ENCODE measurements around the gene FFAR2.

Gene FFAR2

DNA sequence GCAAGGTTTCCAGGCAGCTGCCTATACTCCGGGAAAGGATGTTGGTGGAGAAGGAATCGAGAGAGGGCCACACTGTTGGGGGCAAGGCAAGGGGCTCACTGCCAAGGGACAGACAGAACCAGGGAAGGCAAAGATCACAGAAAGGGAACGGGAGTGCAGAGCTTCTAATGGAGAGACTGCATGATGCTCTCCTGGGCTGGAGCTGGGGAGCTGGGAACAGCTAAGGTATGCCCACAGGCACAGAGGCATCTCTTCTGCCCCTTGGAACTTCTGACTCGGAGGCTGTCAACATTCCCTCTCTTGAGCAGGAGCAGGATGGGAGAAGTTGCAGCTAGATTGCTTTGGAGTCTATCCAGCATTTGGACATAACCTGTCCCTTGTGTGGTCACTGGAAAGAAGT is 22.4 kb upstream of the FFAR2 start:
- no peak for DNase-seq (ENCODE audit: low spot score)

DNA sequence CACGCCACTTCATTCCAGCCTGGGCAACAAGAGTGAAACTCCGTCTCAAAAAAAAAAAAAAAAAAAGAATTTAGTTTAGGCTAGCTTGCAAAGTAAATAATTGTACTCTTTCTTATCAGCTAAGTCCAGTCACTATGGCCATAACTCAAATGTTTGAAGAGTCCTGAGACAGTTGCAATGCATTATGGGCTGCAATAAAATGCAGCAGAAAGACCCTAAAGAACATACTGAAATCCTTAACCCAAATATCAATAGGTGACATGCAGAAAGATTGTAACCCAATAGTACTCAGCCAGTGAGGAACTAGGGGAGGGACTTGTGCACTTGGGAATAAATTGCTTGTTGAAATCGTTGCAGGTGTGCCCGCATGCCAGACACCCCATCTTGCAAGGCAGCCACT is 20.9 kb upstream of the FFAR2 start:
- DNase-seq (ENCODE audit: low spot score): no peak

DNA sequence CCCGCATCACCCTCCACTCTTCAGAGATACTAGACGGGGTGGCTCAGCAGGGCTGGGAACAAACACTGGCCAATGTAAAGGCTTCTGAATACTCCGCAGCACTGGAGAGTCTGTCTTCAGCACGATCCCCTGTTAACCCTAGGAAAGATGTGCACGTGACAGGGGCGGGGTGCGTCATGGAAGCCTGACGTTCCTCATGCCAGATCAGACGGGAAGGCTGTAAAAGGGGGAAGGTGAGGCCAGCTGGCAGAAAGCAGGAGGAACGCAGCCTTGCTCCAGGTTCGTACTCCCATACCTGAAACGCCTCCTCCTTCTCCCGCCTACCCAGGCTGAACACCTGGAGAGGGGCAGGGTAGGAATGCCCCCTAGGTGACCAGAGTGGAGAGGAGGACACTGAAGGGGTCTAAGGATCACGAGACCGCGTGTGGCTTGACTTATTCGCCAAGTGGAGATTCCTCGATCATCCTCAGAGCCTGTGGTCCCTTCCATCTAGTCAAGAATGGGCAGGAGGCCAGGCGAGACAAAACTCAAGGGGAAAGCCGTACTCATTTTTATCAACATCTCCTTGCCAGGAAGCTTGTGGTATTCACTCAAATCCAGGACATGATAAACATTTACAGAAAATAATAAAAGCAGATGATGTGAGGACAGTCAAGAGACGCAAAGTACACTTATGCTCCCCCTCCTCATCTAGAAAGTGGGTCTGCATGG is 18.2 kb upstream of the FFAR2 start:
- DNase-seq (ENCODE audit: low spot score): no peak

DNA sequence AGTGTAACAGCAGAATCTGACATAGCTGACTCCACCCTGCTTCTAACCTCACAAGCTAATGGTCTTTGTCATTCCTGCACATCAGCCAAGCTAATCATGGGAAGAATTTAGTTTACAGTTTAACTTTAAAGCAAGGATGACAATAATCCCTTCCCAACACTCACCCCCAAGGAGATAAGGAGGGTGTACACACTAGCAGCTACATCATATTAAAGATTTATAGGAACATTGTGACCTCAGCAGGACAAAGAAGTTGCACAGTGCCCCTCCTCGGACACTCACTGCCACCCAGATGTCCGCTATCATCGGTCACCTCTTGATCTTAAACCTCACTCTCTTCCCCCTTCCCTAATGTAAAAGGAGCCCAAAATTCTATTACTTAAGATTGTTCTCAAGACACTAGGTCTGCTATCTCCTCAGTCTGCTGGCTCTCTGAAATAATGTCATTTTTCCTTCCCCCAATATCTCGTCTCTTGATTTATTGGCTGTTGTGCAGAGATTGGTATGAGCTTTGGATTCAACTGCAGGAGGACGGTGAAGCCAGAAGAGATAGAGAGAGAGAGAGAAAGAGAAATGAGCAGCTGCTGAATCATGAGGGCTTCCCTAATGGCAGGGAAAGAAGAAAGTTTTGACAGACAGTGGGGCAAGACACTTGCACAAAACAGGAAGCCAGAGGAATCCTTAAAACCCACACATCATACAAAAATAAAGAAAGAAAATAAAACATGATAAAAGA is 17.5 kb upstream of the FFAR2 start:
- no peak for DNase-seq (ENCODE audit: low spot score)

DNA sequence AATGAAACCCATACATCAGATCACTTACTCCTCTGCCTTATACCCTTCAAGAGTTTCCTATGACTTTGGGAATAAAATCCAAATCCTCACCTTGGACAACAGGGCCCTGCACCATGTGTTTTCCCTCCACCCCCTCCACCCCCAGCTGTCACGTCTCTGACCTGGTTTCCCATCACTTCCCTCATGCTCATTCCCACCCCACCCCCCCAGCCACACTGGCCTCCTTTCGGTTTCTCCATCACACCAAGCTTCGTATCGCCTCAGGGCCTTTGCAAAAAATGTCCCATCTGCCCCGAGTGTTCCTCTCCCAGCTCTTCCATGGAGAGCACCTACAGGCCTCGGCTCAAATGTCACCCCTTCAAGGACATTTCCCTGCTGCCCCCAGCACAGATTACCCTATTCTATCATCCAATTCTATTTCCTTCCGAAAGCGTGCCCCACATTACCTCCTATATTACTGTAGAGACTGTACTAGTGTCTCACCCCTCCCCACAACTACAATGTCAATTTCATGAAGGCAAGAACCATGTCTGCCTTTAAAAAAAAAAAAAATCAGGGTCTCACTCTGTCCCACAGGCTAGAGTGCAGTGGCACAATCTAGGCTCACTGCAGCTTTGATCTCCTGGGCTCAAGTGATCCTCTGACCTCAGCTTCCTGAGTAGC is 16.8 kb upstream of the FFAR2 start:
- no peak for DNase-seq (ENCODE audit: low spot score)

DNA sequence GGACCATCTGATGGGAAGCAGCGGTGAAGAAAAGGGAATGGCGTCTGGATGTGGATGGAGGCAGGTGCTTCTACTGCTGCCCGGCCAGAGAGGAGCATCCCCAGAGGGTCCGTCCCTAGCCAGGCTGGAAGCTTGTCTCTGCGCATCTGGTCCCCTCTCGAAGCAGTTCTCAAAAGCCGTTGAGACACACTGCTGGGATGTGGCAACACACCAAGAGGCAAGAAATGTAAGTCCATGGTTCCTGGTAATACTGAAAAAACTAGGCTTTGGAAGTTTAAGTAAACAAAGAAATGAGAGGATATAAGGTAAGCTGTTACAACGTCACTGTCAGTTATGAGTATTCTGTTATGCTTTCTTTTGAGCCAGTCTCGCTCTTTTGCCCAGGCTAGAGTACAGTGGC is 15.1 kb upstream of the FFAR2 start:
- no peak for DNase-seq (ENCODE audit: low spot score)

DNA sequence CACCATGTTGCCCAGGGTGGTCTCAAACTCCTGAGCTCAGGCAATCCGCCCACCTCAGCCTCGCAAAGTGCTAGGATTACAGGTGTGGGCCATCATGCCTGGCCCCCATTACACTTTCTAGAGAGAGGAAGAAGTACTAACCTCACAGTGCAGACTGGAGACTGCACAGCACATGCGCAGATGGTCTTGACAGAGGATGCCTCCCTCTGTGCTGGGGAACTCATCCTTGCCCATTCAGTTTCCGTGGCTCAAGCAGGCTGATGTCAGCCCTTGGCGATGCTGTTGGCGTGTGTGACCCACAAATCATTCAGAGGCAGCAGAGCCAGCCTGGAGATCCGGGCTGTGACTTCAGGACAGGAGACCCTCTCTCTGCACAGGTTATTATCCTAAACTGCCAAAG is 14.6 kb upstream of the FFAR2 start:
- DNase-seq (ENCODE audit: low spot score): no peak

DNA sequence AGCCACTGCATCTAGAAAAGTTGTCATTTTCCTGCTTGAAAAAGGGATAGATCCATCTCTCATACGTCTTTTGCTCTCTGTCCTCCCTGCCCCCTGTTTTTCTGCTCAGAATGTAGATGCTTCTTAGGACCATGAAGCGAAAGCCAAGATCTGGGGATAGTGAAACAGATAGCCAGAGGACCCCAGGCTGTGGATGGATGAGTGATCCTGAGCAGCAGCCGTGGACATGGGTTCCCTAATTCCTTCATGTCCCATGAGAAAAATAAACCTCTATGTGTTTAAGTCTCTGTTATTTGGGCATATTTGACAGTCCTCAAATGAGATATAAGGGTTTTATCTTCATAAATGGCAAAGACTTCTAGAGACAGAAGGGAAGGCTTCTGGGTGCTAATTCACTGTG is 12.2 kb upstream of the FFAR2 start:
- DNase-seq (ENCODE audit: low spot score): no peak

DNA sequence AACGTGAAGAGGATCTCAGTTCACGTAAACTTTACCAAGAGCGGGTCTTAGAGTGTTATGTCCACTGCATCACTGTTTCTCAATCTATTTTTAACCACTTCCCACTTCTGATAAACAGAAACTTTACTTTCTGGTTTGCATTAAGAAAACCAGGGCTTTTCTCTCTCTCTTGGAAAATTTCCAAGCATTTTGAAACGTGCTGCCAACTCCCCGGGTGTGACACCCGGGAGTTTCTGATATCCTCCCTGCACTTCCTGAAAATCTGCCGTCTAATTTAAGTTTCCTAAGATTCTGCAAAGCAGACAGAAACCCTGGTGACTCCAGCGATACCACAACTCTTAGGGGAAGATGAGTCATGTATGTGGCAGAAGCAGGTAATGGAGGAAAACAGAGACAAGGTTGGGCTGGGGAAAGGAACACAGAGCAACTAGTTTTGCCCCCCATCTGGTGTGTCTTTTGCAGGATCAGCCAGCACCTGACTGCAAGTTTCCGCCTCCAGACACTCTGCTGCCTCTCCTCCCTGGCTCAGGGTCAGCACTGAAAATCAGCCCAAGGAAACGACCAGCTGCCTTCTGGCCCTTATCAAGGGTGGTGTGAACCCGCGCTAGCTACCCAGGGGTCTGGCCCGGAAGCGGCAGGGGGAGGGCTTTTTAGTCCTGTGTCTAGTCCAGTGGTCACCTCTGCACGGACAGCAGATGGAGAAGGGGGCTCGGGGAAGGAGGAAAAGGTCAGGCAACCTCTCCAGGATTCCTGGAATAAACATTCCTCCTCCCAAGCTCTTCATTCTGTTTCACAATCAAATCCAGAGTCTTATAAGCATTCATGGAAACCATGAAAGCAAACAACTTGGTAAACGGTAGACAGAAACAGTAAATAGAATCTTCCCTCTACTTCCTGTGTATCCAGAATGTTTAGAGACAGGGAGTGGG is 11.3 kb upstream of the FFAR2 start:
- DNase-seq (ENCODE audit: low spot score): no peak

DNA sequence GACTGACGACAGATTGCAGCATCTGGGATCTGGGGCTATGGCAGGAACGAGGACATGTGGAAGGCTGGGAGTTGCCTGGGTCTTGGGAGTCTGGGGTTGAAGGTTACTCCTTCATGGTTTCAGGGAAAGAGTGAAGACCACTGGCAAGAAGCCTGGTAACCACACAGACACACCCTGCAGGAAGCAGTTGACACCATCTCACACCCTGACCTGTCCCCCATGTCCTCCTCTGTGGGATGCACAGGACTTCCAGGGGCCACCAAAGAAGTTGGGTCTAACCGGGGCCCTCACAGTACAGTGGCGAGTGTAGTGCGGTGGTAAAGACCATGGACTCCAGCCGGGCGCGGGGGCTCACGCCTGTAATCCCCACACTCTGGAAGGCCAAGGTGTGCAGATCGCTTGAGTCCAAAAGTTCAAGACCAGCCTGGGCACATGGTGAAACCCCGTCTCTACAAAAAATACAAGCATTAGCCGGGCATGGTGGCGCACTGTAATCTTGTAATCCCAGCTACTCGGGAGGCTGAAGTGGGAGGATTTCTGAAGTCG is 10.6 kb upstream of the FFAR2 start:
- DNase-seq (ENCODE audit: low spot score): no peak

DNA sequence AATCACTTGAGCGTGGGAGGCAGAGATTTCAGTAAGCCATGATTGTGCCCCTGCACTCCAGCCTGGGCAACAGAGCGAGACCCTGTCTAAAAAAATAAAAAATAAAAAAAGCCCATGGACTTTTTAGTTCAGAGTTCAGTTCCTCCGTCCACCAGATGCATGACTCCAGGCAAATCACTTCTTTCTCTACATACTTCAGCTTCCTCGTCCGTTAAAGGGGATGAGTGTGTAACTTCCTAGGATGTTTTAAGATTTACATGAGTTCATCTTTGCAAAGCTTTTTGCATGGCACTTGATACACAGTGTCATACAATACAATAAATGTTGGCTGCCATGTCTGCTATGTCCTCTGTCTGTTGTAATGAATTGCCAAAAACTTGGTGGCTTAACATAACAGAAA is 10.0 kb upstream of the FFAR2 start:
- no peak for DNase-seq (ENCODE audit: low spot score)

DNA sequence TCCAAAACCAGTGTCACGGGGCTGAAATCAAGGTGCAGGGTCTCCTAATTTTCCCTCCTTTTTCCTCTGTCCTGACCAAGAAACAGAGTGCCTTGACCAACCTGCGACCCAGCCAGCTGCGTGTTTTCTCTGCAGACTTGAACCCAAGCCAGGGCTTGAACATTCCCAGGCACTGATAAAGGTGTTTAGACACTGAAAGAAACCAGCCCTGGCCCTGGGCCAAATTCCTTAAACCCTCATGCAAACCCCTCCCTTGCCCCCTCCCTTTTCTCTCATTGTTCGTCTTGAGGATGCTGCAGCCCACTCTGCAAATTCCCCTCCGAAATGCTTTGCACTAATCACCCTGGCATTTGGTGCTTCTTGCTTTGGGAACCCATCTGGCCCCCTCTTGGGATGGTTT is 9.5 kb upstream of the FFAR2 start:
- DNase-seq (ENCODE audit: low spot score): no peak

DNA sequence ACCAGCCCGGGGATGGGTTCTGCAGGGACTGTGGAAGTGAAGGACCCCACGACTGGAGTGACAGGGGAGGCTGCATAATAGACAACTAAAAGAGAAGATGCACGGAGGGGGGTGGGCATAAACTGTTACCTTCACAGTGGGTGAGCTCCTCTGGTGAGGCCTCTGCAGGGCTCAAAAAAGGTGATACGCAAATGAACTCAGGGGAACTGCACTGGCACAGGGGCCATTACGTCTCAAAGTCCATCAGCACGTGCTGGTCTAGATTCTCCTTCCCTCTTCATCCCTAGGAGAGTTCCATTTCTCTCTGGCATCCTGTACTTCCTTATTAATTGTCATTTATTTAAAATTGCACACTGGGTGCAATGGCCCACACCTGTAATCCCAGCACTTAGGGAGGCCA is 8.1 kb upstream of the FFAR2 start:
- no peak for DNase-seq (ENCODE audit: low spot score)

DNA sequence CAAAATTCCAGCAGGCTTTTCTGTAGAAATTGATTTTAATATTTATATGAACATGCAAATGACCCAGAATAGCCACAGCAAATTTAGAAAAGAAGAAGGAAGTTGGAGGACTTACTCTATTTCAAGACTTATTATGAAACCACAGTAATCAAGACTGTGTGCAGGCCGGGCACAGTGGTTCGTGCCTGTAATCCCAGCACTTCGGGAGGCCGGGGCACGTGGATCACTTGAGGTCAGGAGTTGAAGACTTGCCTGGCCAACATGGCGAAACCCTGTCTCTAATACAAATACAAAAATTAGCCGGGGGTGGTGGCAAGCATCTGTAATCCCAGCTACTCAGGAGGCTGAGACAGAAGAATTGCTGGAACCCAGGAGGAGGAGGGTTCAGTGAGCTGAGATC is 6.0 kb upstream of the FFAR2 start:
- peak; percentile 43 for DNase-seq (ENCODE audit: low spot score)

DNA sequence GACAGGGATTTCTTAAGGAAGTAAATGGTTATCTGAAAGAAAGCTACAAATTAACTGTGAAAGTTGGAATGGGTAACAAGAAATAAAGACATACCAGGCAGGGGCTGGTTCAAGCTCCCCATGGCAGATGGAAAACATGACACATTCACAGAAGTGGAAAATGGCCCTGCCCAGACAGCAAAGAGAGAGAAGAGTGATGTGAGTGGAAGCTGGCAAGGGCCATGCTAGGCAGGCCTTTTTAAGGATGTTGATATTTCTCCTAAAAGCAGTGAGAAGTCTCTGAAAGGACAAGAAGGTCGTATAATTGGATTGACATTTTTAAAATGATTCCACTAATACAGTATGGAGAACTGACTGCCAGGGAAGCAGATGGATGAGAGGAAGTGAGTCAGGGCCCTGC is 3.3 kb upstream of the FFAR2 start:
- no peak for DNase-seq (ENCODE audit: low spot score)

DNA sequence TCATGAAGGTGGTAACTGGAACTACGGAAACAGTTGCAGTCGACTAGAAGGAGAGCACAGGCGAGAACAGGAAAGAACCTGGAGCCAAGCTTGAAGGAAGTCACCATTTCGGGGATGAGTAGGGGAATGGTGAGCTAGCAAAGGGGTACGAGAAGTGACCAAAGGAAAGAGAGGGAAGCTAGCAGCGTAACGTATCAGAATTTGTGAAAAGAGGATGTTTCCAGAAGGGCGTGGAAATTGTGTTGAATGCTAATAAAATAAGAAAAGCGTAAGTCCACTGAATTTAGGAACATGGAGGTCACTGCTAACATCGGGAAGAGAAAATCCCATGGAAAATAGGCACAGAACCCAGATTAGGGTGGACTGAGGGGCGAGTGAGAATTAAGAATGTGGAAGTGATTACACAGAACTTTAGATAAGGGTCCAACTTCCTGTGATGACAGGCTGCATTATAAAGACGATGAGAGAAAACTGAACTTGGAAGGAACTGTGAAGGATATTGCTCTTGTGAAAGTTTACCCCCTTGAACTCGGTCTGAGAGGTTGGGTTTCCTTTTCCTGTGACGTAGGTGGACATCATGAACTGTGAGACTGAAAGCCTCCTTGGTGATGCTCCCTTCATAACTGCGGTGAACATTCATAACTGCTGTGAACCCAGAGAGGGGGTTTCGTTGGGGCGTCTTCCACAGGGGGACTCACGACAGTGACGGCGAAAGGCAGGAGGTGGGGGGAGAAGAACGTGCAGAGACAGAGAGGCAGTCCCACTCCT is 2.0 kb upstream of the FFAR2 start:
- DNase-seq (ENCODE audit: low spot score): no peak

DNA sequence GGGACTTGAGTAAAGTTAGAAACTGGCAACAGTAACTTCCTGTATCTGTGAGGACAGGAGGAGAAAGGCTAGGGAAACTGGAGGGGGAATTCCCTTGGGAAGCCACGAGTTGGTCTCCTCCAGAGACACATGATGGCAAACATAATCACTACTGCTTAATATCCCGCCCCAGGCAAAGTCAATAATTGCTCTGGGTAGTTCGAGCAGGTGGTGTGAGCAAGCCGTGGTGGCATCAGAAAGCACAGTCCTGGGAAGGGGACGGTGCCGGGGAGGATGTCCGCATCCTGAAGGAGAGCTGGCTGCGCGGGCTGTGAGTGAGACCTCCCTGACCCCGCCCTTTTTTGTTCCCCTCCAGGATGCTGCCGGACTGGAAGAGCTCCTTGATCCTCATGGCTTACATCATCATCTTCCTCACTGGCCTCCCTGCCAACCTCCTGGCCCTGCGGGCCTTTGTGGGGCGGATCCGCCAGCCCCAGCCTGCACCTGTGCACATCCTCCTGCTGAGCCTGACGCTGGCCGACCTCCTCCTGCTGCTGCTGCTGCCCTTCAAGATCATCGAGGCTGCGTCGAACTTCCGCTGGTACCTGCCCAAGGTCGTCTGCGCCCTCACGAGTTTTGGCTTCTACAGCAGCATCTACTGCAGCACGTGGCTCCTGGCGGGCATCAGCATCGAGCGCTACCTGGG is 1.4 kb downstream of the FFAR2 start:
- DNase-seq (ENCODE audit: low spot score): no peak

DNA sequence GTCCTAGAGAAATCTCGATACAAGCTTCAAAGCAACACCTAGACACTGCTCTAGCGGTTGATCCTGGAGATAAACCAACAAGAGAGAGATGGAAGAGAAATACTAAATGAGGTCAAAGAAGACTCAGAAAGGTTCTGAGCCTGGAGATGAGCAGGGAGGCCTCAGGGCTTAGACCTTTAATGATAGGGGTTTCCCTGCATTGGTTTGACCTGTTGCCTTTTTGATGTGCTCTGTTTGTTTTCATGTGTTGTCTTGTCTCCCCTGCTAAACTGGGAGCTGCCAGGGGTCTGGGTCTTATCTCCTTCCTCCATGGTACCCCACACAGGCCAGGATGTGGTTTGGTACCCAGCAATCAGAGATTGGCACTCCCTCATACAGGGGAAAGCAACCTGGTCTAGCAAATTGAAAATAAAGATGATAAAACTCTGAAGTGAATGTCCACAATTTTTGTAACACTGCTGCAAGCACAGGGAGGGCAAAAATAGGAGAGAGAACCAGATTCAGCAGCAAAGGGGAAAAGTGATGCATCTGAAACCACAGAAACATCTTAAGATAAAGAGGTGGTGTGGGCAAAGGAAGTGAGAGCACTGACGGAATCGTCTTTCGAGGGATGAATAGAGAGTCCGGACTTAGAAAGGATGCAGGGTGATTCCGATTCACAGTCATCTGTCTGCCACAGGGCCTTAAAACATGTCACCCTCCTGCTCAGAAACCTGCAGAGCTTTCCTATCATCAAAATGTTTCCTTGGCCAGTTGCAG is 3.5 kb downstream of the FFAR2 start:
- DNase-seq (ENCODE audit: low spot score): no peak

DNA sequence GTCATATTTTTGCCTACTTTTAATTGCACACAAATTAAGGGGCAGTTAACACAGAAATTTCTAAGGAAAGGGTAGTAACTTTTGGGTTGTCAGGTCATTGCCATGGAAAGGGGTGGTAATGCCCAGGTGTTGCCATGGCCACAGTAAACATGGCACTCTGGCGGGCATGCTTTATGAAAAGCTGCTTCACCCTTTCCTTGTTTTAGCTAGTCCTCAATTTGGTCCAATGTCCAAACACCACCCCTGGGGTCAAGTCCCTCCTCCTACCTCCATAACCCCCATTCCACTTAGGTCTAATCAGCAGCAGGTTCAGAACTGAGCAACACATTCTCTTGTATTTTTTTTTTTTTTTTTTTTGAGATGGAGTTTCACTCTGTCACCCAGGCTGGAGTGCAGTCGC is 6.6 kb downstream of the FFAR2 start:
- no peak for DNase-seq (ENCODE audit: low spot score)

DNA sequence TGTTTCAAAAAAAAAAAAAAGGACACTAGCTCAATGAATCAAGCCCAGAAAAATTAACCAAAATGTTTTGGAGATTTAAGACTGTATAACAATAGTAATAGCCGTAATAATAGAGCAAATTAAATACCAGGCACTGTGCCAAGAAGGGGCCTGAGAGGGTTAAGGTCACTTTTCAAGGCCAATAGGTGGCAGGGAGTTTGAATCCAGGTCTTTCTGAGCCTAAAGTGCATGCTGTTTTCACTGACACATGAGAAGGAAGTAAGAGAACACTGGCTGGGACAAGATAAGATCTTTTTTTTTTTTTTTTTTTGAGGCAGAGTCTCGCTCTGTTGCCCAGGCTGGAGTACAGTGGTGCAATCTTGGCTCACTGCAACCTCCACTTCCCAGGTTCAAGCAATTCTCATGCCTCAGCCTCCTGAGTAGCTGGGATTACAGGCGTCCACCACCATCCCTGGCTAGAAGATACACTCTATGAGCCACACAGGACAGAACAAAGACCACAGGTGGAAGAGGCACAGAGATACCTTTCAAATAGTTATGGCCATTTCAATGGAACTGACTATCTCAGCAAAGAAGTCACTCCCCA is 7.7 kb downstream of the FFAR2 start:
- DNase-seq (ENCODE audit: low spot score): no peak
